Activated CD8-positive, alpha-beta T cell treated with anti-CD3 and anti-CD28 coated beads for 36 hours (primary cell): ENCODE results near the gene SND1. TPM values are rescaled to one million over a fixed set of nuclear protein-coding genes. Genes with fewer than 3 reads are reported as not detected.

Experiments
- ATAC-seq: fragments of 200-7000 bp; cut with Tn5 transposase; one replicate; pipeline ENCODE4 v1.10.0; 2021; ENCODE audit warnings: mild to moderate bottlenecking, moderate library complexity
- CTCF ChIA-PET: fragments of 350-600 bp; sonication (Branson Sonifier 250); formaldehyde crosslinking; loops from one replicate; lab custom pipeline; 2021; ENCODE audit warnings: antibody characterized with exemption; lab: Charles Lee
- POLR2A ChIA-PET: fragments of 350-600 bp; sonication (Branson Sonifier 250); formaldehyde crosslinking; loops from one replicate; lab custom pipeline; 2021; ENCODE audit warnings: antibody characterized with exemption; lab: Charles Lee
- DNase-seq: peaks from one replicate; pipeline ENCODE4 v3.0.0-alpha.2; 2020
- H3K27ac Mint-ChIP-seq: one replicate; pipeline ENCODE4 v1.8.0; 2021; ENCODE audit warnings: mild to moderate bottlenecking, mixed read lengths
- H3K27me3 Mint-ChIP-seq: one replicate; pipeline ENCODE4 v1.8.0; 2021; ENCODE audit warnings: mixed read lengths
- H3K36me3 Mint-ChIP-seq: one replicate; pipeline ENCODE4 v1.8.0; 2021; ENCODE audit warnings: low read depth, mixed read lengths
- H3K4me1 Mint-ChIP-seq: one replicate; pipeline ENCODE4 v1.8.0; 2021; ENCODE audit warnings: low read depth, mixed read lengths
- H3K4me3 Mint-ChIP-seq: one replicate; pipeline ENCODE4 v1.8.0; 2021; ENCODE audit warnings: mild to moderate bottlenecking, moderate library complexity, mixed read lengths
- H3K9me3 Mint-ChIP-seq: one replicate; pipeline ENCODE4 v1.8.0; 2021; ENCODE audit warnings: mixed read lengths
- CTCF ChIP-seq: fragments of 200-600 bp; IDR thresholded peaks from one replicate; pipeline ENCODE4 v1.8.0; 2022; ENCODE audit warnings: antibody characterized with exemption, mild to moderate bottlenecking
- intact Hi-C: fragments of 100-400 bp; cut with micrococcal nuclease; formaldehyde crosslinking; loops from one replicate; pipeline ENCODE4 v1.10.0; 2022
- total RNA-seq, 2 experiments: library from RNA; stranded (reverse); gene quantifications; one replicate each; pipeline ENCODE4 v1.2.3, GENCODE V29; 2021

SND1 gene
- total RNA-seq, 2 experiments from 2014 or later = 206 to 208 TPM

DNA sequence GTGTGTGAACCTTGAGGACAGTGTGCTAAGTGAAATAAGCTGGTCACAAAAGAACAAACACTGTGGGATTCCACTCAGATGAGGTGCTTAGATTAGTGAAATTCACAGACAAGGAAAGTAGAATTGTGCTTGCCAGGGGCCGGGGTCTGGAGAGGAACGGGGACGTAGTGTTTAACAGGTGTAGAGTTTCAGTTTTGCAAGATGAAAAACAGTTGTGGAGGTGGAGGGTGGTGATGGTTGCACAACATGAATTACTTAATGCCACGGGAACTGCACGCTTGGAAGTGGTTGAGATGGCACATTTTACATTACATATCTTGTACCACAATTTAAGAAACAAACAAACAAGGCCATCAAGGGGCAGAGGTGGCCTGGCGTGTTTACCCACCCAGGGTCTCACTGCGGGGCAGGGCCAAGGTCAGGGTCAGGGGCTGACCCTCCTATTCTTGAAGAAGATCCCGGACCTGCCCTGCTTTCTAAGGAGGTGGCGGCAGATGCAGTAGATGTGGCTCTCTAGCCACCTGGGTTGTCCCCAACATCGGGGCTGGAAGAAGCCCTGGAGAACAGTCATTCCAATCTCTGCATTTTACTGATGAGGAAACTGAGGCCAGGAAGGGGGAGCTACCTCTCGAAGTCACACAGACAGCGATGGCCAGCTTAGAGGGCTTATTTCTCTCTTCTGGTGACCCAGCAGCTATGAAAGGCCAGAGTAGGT is 470.7 kb downstream of the SND1 start:
- intact Hi-C loops = no loop called here
- Mint-ChIP-seq H3K36me3 (no peaks in the 10 kb centered on the region), H3K9me3 (no peaks in the 10 kb centered on the region), H3K27me3 (no peaks in the 10 kb centered on the region), H3K4me1 (peaks cover 6% of the 10 kb centered on the region), H3K4me3 (no peak overlapping the region), H3K27ac (no peak overlapping the region)
- POLR2A ChIA-PET = no interaction called here
- CTCF ChIA-PET = interaction anchor here (1.1 to 1.5 kb wide), 3 partner anchors 86 to 155 kb away, joined by 3 to 4 read pairs (median 3); no protein-coding TSS in a partner anchor
- DNase-seq (no peak), ATAC-seq (no peak)
- TF ChIP-seq CTCF = no peak

DNA sequence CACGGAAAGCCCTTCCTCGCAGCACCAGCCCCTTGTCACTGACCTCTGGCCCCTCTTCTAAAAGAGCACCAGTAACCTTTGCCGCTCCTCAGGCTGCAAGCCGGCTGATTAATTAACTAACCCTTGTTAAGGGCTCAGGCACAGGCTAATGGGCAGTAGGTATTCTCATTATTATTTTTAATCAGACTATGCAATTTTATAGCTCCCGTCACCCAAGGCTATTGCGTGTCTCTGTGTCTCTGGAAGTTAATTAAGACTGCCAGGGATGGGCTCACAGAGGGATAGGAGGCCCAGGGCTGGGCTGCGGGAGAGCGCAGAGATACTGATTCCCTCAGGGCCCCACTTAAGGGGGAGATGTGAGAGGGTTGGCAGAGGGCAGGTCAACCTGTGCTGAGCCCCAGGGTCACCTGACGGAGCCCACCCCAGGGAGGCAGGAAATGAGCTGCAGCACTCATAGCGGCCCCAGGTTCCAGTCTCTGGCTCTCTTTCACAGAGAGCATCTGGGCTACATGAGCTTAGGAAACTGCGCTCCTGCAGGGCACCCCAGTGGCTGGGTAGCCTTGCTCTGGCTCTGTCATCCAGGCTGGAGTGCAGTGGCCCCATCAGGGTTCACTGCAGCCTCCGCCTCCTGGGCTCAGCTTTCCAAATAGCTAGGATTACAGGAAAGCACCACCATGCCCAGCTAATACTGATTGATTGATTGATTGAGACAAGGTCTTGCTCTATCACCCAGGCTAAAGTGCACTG is 471.5 kb downstream of the SND1 start:
- Mint-ChIP-seq H3K9me3 (no peaks in the 10 kb centered on the region), H3K4me3 (no peak overlapping the region)

DNA sequence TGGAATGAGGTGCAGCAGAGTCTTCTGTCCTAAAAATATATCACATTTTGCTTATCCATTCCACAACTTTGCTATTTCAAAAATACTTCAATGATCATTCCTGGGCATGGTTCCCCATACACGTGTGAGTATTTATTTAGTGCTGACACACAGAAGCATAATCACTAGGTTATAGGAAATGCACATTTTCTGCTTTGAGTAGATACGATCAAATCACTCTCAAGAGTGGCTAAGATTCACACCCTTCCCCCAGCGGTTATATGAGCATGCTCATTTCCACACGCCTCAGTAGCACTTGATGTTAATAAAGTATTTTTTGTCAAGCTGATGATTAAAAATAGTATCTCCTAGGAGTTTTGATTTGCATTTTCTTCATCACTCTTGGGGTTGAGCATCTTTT is 472.8 kb downstream of the SND1 start:
- Mint-ChIP-seq H3K27ac (no peak overlapping the region), H3K9me3 (no peaks in the 10 kb centered on the region), H3K27me3 (no peaks in the 10 kb centered on the region), H3K4me1 (peaks cover 6% of the 10 kb centered on the region), H3K4me3 (no peak overlapping the region), H3K36me3 (no peaks in the 10 kb centered on the region)
- no peak for TF ChIP-seq CTCF
- intact Hi-C loops = no loop called here
- DNase-seq = no peak
- ChIA-PET POLR2A (interaction anchor here (0.7 kb wide), 1 partner anchor 14 kb away, joined by 3 read pairs; no protein-coding TSS in a partner anchor), CTCF (interaction anchor here (3.1 kb wide), 1 partner anchor 11 kb away, joined by 21 read pairs; no protein-coding TSS in a partner anchor)
- no peak for ATAC-seq

More for the DNA sequence above, 471.5 kb downstream of the SND1 start:
- Mint-ChIP-seq H3K36me3 (no peaks in the 10 kb centered on the region), H3K27ac (no peak overlapping the region), H3K4me1 (peaks cover 6% of the 10 kb centered on the region), H3K27me3 (no peaks in the 10 kb centered on the region)
- TF ChIP-seq CTCF = no peak
- ATAC-seq (no peak), DNase-seq (no peak)
- CTCF ChIA-PET = interaction anchor here (0.7 to 3.1 kb wide), 4 partner anchors 11 to 87 kb away, joined by 3 to 21 read pairs (median 3); no protein-coding TSS in a partner anchor
- intact Hi-C loops = no loop called here
- POLR2A ChIA-PET = no interaction called here

- CTCF ChIA-PET = interaction anchor here (0.9 to 3.1 kb wide), 2 partner anchors 10 to 84 kb away, joined by 3 to 21 read pairs; no protein-coding TSS in a partner anchor
- intact Hi-C loops = no loop called here
- DNase-seq = no peak
- H3K4me1 Mint-ChIP-seq = peaks cover 6% of the 10 kb centered on the region
- no peak for TF ChIP-seq CTCF
- H3K27ac Mint-ChIP-seq = no peak overlapping the region
- POLR2A ChIA-PET = no interaction called here
- no peaks in the 10 kb centered on the region for H3K9me3 Mint-ChIP-seq
- H3K36me3 Mint-ChIP-seq = no peaks in the 10 kb centered on the region
- no peak for ATAC-seq
- H3K27me3 Mint-ChIP-seq = no peaks in the 10 kb centered on the region
- H3K4me3 Mint-ChIP-seq = no peak overlapping the region
Measured at GRCh38 chr7:128125816-128126215, 473.8 kb downstream of the SND1 start.

GRCh38 chr7:128128401-128128800 is 476.4 kb downstream of the SND1 start:
- ChIA-PET CTCF (interaction anchor here (0.8 to 2.0 kb wide), 2 partner anchors 7 to 12 kb away, joined by 3 to 8 read pairs; no protein-coding TSS in a partner anchor), POLR2A (no interaction called here)
- no peak for DNase-seq
- no peaks in the 10 kb centered on the region for H3K9me3 Mint-ChIP-seq
- H3K27ac Mint-ChIP-seq = no peak overlapping the region
- H3K36me3 Mint-ChIP-seq = no peaks in the 10 kb centered on the region
- H3K4me3 Mint-ChIP-seq = no peak overlapping the region
- ATAC-seq = no peak
- H3K4me1 Mint-ChIP-seq = peaks cover 6% of the 10 kb centered on the region
- intact Hi-C loops = no loop called here
- H3K27me3 Mint-ChIP-seq = peaks cover 5% of the 10 kb centered on the region
- no peak for TF ChIP-seq CTCF
